GM18508 (cell line): ENCODE results near the gene MSANTD2.
A peak's percentile ranks its signal among the peaks of the same experiment; 100 is the strongest.

Source experiments
- ATAC-seq: cut with Tn5 transposase; IDR thresholded peaks from one replicate; pipeline ENCODE4 v1.9.1; 2021; ENCODE audit warnings: moderate number of reproducible peaks; ENCODE audit not compliant: insufficient read depth, unreplicated experiment

MSANTD2 gene

DNA sequence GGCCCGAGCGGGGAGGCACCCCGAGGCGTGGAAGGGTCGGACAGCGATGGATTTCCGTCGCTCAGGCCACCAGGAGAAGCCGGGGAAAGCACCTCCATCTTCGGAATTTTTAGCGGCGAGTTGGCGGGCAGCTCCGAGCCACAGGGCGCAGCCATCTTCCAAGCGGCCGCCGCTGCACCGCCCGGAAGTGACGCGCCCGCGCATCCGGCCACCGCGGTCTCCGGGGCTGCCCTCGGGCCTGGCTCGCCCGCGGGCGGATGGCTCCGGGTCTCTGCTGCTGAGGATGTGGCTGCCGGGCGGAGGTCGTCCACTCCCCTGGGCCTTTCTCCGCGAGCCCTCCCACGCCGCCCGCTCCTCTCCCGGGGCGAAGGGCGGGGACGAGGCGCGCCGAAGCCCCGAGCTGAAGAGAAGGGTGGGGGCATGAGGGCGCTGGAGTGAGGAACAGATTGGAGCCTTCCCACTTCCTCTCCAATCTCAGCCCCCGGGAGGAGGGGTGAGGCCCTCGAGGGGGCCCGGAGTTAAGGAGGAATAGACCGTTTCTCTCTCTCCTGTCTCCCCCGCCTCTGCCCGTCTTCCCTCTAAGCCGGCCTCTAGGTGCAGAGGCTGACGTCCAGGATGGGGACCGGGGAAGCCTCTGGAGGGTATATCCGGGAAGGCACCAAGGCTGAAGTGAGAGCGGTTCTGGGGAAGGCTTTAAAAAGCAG is at the start of gene MSANTD2:
Gene MSANTD2 (minus strand): TSS at position 181 of the 704 bp plus-strand sequence. CDS start 26 bp downstream, at position 155.
- peak; percentile 57 for ATAC-seq

GRCh38 chr11:124846070-124846673 is 46.0 kb upstream of the MSANTD2 start:
- ATAC-seq: no peak

DNA sequence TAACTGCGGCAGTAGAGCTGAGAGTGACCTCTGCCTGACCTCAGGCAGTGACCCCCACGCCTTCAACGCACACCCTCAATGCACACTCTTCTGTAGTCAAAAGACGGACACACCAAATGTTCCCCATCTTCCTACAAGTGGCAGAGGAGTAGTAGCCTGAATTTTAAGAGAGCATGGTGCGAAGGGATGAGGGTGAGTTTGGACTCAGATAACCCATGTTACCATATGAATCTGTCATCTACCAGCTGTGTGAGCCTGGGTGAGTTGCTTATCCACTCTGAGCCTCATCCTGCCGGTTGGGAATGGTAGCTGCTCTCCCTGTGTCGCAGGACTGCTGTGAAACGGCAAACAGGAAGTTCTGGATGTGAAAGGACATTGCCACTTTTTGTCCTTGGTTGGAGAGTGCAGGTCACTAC is 44.5 kb upstream of the MSANTD2 start:
- no peak for ATAC-seq

DNA sequence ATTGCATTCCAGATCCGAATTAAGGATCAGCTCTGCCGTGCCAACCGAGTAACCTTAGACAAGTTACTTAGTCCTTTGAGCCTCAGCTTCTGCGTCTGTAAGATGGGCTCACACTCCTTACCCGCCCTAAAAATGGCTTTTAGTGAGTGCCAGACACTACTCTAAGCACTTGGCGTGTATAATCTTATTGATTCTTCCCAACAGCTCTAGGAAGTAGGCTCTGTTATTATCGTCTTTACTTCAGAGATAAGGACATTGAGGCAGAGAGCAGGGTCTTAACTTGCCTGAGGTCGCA is 43.4 kb upstream of the MSANTD2 start:
- no peak for ATAC-seq

DNA sequence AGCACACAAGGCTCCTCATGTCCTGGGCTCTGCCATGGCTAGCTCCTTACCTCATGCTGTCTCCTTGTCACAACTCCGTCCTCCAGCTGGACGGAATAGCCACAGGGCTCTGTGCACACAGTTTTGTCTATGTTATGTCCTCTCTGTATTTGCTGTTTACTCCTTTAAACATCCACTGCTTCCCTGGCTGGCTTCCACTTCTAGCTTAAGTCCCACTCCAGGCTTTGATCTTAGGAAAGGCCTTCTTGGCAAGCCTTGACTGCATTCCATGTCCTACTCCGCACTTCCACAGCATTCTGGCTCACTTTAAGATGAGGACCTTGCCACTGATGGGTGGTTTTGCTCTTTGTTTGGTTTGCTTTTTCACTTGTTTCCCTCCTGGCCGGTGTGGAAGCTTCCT is 42.1 kb upstream of the MSANTD2 start:
- ATAC-seq: no peak

DNA sequence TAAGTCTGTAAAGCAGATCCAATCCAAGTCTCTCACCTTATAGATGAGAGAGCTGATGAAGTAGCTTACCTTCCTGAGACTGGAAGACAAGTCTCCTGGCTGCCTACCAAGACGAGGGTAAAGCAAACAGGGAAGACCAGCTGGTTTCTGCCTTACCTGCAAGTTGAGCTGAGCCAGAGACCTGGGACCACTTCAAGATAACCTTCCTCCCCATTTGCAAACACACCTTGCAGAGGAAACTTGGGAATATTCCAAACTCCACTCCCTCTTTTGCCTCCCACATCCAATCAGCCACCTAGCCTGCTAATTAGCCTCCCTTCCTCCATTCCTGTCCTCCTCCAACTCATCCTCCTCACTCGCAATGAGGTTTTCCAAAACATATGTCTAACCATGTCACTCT is 41.6 kb upstream of the MSANTD2 start:
- ATAC-seq: no peak

DNA sequence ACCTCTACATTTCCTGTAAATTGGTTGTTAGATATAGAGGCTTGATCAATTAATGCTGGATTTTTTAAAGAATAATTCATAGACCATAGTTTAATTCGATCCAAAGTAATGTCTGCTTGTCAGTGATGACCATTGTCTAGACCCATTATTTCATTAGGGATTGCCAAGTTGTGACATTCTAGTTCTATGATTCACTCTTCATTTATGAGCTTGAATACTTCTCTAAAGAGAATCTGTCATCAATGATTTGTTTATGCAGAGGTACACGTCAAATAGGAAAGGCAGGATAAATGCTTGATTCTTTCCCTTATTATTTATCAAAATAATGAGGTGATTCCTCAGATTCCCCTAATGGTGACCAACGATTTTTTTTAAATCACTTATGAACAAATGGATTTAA is 41.0 kb upstream of the MSANTD2 start:
- no peak for ATAC-seq

DNA sequence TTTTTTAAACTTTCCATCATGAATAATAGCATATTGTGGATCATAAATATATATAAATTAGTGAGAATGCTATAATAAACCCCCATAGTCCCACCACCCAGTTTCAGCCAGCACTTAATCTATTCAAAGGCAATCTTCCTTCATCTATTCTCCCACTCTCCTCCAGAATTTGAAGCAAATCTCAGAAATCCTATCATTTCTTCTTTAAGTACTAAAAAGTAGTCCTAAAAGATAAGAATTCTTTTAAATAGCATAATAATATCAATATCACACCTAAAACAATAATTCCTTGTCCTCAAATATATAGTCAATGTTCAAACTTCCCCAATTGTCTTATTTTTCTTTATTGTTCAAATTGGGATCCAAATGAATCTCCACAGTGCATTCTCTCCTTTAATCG is 40.5 kb upstream of the MSANTD2 start:
- no peak for ATAC-seq

DNA sequence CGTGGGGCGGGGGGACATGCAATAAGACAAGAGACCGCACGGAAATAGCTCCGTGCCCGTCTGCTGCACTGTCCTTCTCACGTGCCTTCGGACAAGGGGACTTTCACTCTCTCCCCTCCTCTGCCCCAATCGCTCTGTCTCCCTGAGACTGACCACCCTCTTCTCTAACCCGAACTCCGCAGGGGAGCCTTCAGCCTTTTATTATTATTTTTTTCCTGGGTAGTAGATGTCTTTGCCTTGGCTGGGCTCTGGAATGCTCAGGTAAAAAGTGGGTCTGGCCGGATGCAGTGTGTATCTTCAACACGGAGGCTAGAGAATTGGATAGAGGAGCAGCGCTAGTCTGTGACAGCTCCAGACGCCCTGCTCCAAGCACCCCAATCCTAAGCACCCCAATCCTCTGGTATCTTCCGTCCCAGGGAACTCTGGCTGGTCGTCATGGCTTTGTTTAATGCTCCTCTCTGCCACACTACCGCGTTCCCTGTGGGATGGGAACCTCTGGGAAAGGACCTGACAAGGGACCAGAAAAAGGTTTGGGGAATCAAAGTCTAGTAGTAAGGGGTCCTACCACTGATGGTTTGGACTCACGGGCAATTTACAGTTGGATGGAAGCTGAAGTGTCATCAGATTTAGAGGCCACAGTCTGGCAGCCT is 39.9 kb upstream of the MSANTD2 start:
- no peak for ATAC-seq

GRCh38 chr11:124839128-124839971 is 39.1 kb upstream of the MSANTD2 start:
- ATAC-seq: no peak

- ATAC-seq: no peak
Observed at GRCh38 chr11:124838805-124839127, 38.6 kb upstream of the MSANTD2 start.

- no peak for ATAC-seq
Observed at GRCh38 chr11:124837491-124837856, 37.3 kb upstream of the MSANTD2 start.

DNA sequence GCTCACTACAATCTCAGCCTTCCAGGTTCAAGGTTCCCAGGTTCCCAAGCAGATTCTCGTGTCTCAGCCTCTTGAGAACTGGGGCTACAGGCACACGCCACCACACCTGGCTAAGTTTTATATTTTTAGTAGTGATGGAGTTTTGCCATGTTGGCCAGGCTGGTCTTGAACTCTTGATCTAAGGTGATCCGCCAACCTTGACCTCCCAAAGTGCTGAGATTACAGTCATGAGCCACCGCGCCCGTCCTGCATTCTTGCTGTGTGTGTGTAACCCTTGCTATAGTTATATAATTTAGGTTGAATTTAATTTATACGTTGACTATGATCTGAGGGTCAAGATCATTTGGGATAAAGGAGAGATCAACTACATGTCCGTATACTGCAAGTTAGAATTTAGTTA is 35.7 kb upstream of the MSANTD2 start:
- ATAC-seq: no peak

DNA sequence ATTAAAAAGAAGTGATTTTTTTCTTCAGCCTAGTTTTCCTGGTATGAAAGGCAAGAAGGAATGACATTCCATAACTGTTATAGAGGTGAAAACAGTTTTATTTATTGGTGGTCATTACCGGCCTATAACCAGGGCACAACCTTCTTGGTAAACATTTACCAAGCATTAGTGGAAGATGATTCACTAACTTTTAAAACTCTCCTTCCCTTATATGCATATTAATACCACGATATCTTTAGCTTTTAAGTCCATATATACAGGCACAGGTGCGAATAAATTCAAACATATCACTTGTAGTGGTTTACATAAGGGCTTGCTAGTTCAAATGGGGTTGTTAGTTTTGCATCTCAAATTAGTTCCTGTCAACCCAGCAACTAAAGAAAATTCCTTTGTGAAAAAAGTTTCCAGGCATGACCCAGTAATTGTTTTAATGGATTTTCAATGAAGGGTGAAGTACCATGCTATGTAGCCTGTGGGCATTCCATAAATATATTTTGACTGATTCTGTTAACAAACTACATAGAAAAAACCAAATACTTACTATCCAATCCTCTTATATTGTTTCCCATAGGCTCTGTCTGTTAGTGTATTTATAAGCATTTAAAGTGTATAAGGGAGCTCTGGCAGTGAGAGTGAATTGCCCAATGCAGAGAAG is 34.4 kb upstream of the MSANTD2 start:
- no peak for ATAC-seq

GRCh38 chr11:124832571-124832970 is 32.4 kb upstream of the MSANTD2 start:
- ATAC-seq: no peak

- no peak for ATAC-seq
Observed at GRCh38 chr11:124831897-124832296, 31.7 kb upstream of the MSANTD2 start.

GRCh38 chr11:124830749-124831148 is 30.5 kb upstream of the MSANTD2 start:
- no peak for ATAC-seq

- ATAC-seq: no peak
Observed at GRCh38 chr11:124829986-124830385, 29.8 kb upstream of the MSANTD2 start.

GRCh38 chr11:124825876-124826275 is 25.7 kb upstream of the MSANTD2 start:
- no peak for ATAC-seq

DNA sequence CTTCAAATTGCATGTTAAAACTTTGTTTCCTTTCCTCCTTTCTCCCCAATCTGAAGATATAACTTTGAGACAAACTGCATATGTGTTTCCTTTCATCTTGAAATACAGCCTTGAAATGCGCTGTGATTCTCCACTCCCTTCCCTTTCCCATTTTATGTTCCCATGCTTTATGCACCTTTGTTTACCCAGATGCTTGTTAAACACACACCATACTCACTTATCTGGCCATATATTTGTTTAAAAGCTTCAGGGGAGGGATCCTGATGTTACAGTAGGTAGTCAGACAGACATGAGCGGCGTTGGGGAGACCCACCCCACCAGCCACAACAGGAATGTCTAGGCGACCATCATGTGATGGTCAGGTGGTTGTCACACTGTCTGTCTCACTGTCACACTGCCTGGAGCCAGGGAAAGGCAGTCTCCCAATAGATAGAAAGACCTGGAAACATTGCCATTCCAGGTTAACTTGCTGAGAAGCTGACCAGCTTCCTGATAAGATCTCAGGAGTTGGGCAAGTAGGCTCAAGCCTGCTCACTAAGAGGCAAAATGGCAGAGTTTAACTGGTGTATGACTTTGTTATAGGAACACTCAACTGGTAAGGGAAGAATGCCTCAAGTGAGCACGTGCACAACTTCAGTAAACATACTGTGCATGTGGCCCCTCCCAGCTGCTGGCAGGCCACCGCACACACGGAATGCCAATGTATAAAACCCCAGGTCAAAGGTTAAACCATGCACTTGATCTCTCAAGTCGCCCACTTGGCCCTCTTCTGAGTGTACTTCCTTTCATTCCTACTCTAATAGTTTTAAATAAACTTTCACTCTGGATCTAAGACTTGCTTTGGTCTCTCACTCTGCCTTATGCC is 23.5 kb upstream of the MSANTD2 start:
- no peak for ATAC-seq
